Measurements from ENCODE around the gene ARID1B. TPM values are rescaled to one million over a fixed set of nuclear protein-coding genes. Genes with fewer than 3 reads are reported as not detected.

ARID1B gene
- polyA plus RNA-seq, 1 donor from 2014 or later, result 21.9 TPM

DNA sequence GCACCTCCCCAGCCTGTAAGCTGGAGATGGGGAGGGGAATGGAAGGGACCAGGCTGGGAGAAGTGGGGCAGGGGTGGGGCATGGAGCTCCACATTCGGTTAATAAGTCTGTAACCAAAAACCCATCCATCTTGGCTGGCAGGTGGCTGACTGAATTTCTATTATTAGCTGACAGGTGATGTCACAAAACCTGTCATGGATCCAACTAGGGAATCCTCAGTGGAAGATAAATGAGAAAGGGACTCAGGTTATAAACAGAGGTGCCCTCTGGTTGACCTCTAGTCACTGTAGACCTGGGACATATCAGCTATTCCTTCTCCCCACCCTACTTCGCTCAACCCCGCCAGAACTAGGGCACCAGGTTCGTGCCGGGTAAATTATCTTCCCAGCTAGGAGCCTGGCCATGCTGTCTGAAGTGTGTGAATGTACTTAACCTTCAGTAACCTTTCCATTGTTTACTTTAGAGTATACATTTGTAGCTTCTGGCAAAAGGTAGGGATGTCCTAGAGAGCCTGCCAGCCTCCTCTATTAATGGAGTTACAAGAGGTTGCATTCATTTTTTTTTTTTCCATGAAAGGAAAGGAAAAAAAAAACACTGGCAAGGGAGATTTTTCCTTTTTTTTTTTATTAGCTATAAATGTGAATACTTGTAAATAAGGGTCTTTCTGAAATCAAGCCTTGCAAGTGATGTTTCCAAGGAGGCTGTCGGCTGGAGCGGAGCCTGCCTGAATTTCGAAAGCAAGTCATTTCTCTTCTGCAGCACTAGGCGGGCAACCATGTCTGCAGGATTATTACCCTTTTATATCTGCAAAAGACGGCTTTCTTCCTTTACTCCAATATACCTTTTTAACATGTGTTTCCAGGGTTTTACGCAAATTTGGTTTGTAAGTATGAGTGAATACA lies 410.3 kb downstream of the ARID1B start:
- H3K9me3 Mint-ChIP-seq, result peaks cover 0 to 1% (median 0%) of the 10 kb centered on the region in 3 donors
- no peaks in the 10 kb centered on the region for H3K27me3 Mint-ChIP-seq
- H3K4me3 Mint-ChIP-seq, result no peak overlapping the region

DNA sequence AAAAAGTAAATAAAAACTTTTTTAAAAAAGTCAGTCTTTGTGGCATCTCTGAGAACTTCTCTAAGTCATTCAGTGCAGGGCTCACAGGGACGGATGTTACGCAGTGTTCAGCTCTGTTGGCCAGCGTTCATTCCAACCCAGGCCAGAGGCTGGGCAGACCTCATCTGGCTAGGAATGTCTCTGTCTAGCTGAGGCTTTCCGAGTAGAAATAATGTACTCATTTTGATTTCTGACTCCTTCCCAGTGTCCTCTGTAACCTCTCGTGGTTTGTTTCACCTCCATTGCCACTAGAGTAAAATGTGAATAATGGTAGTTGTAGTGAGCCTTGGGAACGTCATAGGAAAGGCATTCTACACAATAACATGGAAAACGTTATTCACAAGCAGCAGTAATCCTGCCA lies 411.0 kb downstream of the ARID1B start:
- H3K27ac Mint-ChIP-seq, result no peak overlapping the region
- H3K4me3 Mint-ChIP-seq, result no peak overlapping the region
- no peaks in the 10 kb centered on the region for H3K27me3 Mint-ChIP-seq
- peaks cover 4% of the 10 kb centered on the region for H3K36me3 Mint-ChIP-seq
- H3K4me1 Mint-ChIP-seq, result peaks cover 2 to 5% (median 4%) of the 10 kb centered on the region in 3 donors
- peaks cover 0 to 1% (median 0%) of the 10 kb centered on the region in 3 donors for H3K9me3 Mint-ChIP-seq

More for the DNA sequence above, 410.3 kb downstream of the ARID1B start:
- Mint-ChIP-seq H3K27ac (peak overlapping the region in 1 of 3 donors; percentile 53), H3K36me3 (peaks cover 4% of the 10 kb centered on the region), H3K4me1 (peaks cover 2 to 9% (median 5%) of the 10 kb centered on the region in 3 donors)

- Mint-ChIP-seq H3K4me3 (no peak overlapping the region), H3K27ac (peak overlapping the region in 1 of 3 donors; percentile 53), H3K9me3 (peaks cover 0 to 1% (median 0%) of the 10 kb centered on the region in 3 donors), H3K4me1 (no peaks in the 10 kb centered on the region), H3K27me3 (no peaks in the 10 kb centered on the region), H3K36me3 (peaks cover 6% of the 10 kb centered on the region)
Observed at GRCh38 chr6:157193443-157193996, 416.3 kb downstream of the ARID1B start.

DNA sequence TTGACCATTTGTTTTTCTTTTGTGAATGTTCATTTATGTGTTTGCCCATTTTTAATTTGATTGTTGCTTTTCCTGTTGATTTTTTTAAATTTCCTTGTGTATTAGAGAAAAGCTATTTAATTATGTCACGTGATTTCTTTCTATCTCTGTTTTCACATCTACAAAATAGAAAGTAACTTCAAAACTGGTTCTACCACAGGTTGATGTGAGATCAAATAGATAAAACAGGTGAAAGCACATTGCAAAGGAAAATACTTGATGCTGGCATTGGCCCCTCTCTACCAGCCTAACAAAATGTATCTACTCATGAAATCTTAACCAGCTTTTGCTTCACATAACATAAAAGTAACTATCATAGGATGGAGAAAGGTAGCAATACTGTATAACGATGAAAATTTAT lies 416.9 kb downstream of the ARID1B start:
- Mint-ChIP-seq H3K4me1 (no peaks in the 10 kb centered on the region), H3K27ac (no peak overlapping the region), H3K9me3 (peaks cover 0 to 1% (median 0%) of the 10 kb centered on the region in 3 donors), H3K36me3 (peaks cover 6% of the 10 kb centered on the region), H3K4me3 (no peak overlapping the region), H3K27me3 (no peaks in the 10 kb centered on the region)

DNA sequence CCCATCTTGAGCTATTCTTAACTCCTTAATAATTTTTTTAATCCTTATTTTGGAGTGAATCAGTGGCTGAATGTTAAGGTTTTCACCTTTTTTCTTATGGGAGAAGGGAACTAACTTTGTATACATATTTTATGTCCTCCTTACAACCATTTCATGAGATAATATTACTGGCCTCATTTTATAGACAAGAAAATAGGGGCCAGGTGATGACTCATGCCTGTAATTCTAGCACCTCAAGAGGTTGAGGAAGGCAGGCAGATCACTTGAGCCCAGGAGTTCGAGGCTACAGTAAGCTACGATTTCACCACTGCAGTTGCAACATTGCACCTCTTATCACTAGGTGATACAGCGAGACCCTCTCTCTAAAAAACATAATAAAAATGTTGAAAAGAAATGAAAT lies 417.5 kb downstream of the ARID1B start:
- Mint-ChIP-seq H3K27me3 (no peaks in the 10 kb centered on the region), H3K36me3 (peaks cover 6% of the 10 kb centered on the region), H3K9me3 (peaks cover 0 to 1% (median 0%) of the 10 kb centered on the region in 3 donors), H3K4me3 (no peak overlapping the region), H3K27ac (no peak overlapping the region), H3K4me1 (no peaks in the 10 kb centered on the region)

- H3K4me3 Mint-ChIP-seq, result no peak overlapping the region
- no peaks in the 10 kb centered on the region for H3K27me3 Mint-ChIP-seq
- no peak overlapping the region for H3K27ac Mint-ChIP-seq
- H3K36me3 Mint-ChIP-seq, result peaks cover 2% of the 10 kb centered on the region
- H3K4me1 Mint-ChIP-seq, result no peaks in the 10 kb centered on the region
- H3K9me3 Mint-ChIP-seq, result no peaks in the 10 kb centered on the region
Observed at GRCh38 chr6:157196391-157196790, 419.2 kb downstream of the ARID1B start.

DNA sequence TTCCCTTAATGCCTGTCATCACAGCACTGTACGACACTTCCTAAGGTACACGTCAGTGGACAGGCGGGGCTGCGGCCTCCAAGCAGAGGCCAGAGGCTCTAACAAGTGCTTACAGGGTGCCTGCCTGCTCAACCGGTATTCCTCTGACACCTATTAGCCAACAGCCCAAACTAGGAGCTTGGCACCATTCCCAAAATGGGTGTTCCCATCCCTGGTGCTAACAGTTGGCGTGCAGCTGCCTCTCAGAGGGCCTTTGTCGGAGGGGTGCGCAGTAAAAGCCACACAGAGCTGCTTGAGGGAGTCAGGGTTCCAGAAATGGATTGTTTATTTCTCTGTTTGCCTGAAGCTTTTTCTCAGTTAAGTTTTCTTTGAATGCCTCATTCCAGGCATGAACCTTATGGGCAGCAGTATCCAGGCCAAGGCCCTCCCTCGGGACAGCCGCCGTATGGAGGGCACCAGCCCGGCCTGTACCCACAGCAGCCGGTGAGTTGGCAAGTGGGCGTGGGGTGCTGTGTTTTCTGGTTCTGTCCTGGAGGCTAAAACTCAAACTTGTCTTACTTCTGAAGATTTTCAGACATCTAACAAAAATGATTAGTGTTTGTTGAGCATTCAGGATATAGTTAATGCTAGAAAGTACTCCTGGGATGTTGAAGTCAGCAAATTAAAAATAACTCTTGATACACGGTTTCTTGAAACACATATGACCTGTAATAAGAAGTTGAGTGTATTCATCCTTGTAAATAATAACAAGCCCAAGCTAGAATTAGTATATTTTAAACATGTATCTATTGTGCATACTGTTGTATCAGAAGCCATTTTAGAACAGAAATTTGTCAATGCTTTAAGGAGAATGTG lies 421.5 kb downstream of the ARID1B start:
- H3K9me3 Mint-ChIP-seq, result no peaks in the 10 kb centered on the region
- peaks cover 0 to 3% (median 3%) of the 10 kb centered on the region in 3 donors for H3K4me1 Mint-ChIP-seq
- no peak overlapping the region for H3K4me3 Mint-ChIP-seq
- no peaks in the 10 kb centered on the region for H3K27me3 Mint-ChIP-seq
- H3K36me3 Mint-ChIP-seq, result peaks cover 4% of the 10 kb centered on the region
- no peak overlapping the region for H3K27ac Mint-ChIP-seq

DNA sequence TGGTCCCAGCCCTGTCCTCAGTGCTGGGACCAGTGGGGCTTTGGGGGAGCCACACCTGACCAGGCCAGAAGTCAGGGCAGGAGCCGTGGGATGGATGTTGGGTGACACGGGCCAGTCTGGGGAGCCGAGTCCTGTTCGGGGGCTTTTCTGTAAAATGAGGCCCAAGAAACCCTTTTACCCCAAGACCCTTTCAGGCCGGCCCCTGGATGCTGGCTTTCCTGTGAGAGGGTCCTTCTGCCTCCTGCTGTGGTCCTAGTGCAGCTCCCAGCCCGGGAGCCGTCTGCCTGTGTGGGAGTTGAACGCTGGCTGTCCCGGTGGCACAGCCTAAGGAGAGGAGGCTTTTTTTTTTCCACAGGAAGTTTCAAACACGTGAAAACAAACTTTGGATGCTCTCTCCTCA lies 422.9 kb downstream of the ARID1B start:
- no peaks in the 10 kb centered on the region for H3K27me3 Mint-ChIP-seq
- no peak overlapping the region for H3K27ac Mint-ChIP-seq
- no peaks in the 10 kb centered on the region for H3K9me3 Mint-ChIP-seq
- H3K36me3 Mint-ChIP-seq, result peaks cover 4% of the 10 kb centered on the region
- H3K4me3 Mint-ChIP-seq, result no peak overlapping the region
- H3K4me1 Mint-ChIP-seq, result peaks cover 0 to 7% (median 4%) of the 10 kb centered on the region in 3 donors

GRCh38 chr6:157200611-157201010 lies 423.4 kb downstream of the ARID1B start:
- H3K4me1 Mint-ChIP-seq, result peaks cover 0 to 7% (median 4%) of the 10 kb centered on the region in 3 donors
- no peaks in the 10 kb centered on the region for H3K9me3 Mint-ChIP-seq
- H3K27me3 Mint-ChIP-seq, result no peaks in the 10 kb centered on the region
- H3K36me3 Mint-ChIP-seq, result peaks cover 6% of the 10 kb centered on the region
- peak overlapping the region in 1 of 3 donors; percentile 76 for H3K27ac Mint-ChIP-seq
- H3K4me3 Mint-ChIP-seq, result no peak overlapping the region

DNA sequence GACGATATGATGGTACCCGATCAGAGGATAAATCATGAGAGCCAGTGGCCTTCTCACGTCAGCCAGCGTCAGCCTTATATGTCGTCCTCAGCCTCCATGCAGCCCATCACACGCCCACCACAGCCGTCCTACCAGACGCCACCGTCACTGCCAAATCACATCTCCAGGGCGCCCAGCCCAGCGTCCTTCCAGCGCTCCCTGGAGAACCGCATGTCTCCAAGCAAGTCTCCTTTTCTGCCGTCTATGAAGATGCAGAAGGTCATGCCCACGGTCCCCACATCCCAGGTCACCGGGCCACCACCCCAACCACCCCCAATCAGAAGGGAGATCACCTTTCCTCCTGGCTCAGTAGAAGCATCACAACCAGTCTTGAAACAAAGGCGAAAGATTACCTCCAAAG lies 423.9 kb downstream of the ARID1B start:
- peak overlapping the region in 1 of 3 donors; percentile 76 for H3K27ac Mint-ChIP-seq
- peaks cover 7% of the 10 kb centered on the region for H3K36me3 Mint-ChIP-seq
- no peak overlapping the region for H3K4me3 Mint-ChIP-seq
- peaks cover 0 to 7% (median 4%) of the 10 kb centered on the region in 3 donors for H3K4me1 Mint-ChIP-seq
- no peaks in the 10 kb centered on the region for H3K27me3 Mint-ChIP-seq
- H3K9me3 Mint-ChIP-seq, result no peaks in the 10 kb centered on the region

- H3K4me1 Mint-ChIP-seq, result peaks cover 0 to 7% (median 4%) of the 10 kb centered on the region in 3 donors
- no peak overlapping the region for H3K4me3 Mint-ChIP-seq
- no peaks in the 10 kb centered on the region for H3K27me3 Mint-ChIP-seq
- H3K27ac Mint-ChIP-seq, result peak overlapping the region in 2 of 3 donors; percentile 71 to 84
- H3K9me3 Mint-ChIP-seq, result no peaks in the 10 kb centered on the region
- H3K36me3 Mint-ChIP-seq, result peaks cover 8% of the 10 kb centered on the region
Observed at GRCh38 chr6:157203312-157203744, 426.1 kb downstream of the ARID1B start.

DNA sequence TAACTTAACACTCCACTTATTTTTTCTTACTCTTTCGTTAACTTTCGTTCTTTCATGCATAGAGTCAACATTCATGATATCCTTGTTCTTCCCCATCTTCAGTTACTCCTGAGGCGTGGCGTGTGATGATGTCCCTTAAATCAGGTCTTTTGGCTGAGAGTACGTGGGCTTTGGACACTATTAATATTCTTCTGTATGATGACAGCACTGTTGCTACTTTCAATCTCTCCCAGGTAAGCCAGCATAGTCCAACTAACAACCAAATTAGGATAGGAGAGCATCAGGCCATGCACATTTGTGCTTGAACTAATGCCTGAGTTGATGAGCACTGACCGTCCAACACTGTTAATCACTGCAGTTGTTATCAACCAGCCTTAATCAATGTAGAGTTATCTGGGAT lies 426.6 kb downstream of the ARID1B start:
- Mint-ChIP-seq H3K36me3 (peaks cover 8% of the 10 kb centered on the region), H3K27ac (peak overlapping the region in 2 of 3 donors; percentile 74 to 84), H3K27me3 (no peaks in the 10 kb centered on the region), H3K4me3 (no peak overlapping the region), H3K4me1 (peaks cover 0 to 7% (median 4%) of the 10 kb centered on the region in 3 donors), H3K9me3 (no peaks in the 10 kb centered on the region)

GRCh38 chr6:157205473-157206358 lies 428.5 kb downstream of the ARID1B start:
- Mint-ChIP-seq H3K27ac (peak overlapping the region in 1 of 3 donors; percentile 71), H3K4me1 (peaks cover 0 to 7% (median 4%) of the 10 kb centered on the region in 3 donors), H3K9me3 (no peaks in the 10 kb centered on the region), H3K36me3 (peaks cover 8% of the 10 kb centered on the region), H3K4me3 (no peak overlapping the region), H3K27me3 (no peaks in the 10 kb centered on the region)

DNA sequence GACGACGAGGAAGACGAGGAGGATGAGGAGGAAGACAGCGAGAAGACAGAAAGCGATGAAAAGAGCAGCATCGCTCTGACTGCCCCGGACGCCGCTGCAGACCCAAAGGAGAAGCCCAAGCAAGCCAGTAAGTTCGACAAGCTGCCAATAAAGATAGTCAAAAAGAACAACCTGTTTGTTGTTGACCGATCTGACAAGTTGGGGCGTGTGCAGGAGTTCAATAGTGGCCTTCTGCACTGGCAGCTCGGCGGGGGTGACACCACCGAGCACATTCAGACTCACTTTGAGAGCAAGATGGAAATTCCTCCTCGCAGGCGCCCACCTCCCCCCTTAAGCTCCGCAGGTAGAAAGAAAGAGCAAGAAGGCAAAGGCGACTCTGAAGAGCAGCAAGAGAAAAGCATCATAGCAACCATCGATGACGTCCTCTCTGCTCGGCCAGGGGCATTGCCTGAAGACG lies 429.2 kb downstream of the ARID1B start:
- Mint-ChIP-seq H3K27me3 (no peaks in the 10 kb centered on the region), H3K9me3 (no peaks in the 10 kb centered on the region), H3K4me1 (peaks cover 0 to 7% (median 4%) of the 10 kb centered on the region in 3 donors), H3K36me3 (peaks cover 8% of the 10 kb centered on the region), H3K27ac (peak overlapping the region in 1 of 3 donors; percentile 71), H3K4me3 (no peak overlapping the region)

Measured in IgD-negative memory B cell (primary cell).